ENCODE results near the gene TBC1D8. TPM values are rescaled to one million over a fixed set of nuclear protein-coding genes. Genes with fewer than 3 reads are reported as not detected.

Gene TBC1D8
- total and polyA plus RNA-seq, 2 donors (not counting 1 experiment from before 2014, with no cell fraction given) = 1.7 to 15.7 TPM

DNA sequence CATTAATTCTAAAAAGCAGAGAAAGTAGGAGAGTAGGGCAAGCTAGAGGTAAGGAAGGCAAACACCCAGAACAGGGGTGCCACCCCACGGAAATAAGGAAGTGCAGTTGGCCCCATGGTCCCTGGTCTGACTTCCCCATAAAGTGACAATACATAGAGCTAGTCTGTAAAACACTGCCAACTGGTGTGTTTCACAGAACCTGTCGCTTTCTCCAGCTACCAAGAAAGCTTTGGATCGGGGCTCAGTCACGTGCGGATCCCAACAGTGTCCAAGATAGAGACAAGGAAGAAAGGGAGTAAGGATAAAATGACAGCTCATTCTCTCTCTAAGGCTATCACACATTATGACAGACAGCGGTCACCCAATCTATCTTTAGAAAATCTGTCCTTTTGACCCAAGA lies 36.4 kb downstream of the TBC1D8 start:
- H4K20me1 ChIP-seq (ENCODE audit: control insufficient read depth, insufficient read depth, low read length, poor library complexity, severe bottlenecking) = no peaks in the 10 kb centered on the region
- intact Hi-C loops (cut with micrococcal nuclease) = no loop called here
- H3K9me3 Mint-ChIP-seq (ENCODE audit: insufficient read depth) = no peaks in the 10 kb centered on the region
- H3K9ac ChIP-seq (ENCODE audit: low read length) = no peak overlapping the region
- H3K9me3 ChIP-seq (ENCODE audit: control extremely low read depth in 1 of 3, control insufficient read depth in 2 of 3, insufficient read depth in 1 of 3, low read length in 2 of 3) = peaks cover 0 to 2% (median 0%) of the 10 kb centered on the region in 3 donors
- ChIA-PET CTCF (interaction anchor here (1.4 kb wide), 1 partner anchor 89 kb away, joined by 4 read pairs; no protein-coding TSS in a partner anchor), POLR2A (no interaction called here)
- 0% methylated on average over 1 of the region's 6 CpGs for WGBS (ENCODE audit: insufficient coverage)
- H2AFZ ChIP-seq (ENCODE audit: insufficient read depth, low read depth, low read length, poor library complexity, severe bottlenecking) = peak overlapping the region; percentile 58
- H3K79me2 ChIP-seq (ENCODE audit: control insufficient read depth, insufficient read depth, low read length) = no peaks in the 10 kb centered on the region
- H3K4me1 Mint-ChIP-seq = peaks cover 16% of the 10 kb centered on the region
- H3K4me1 ChIP-seq (ENCODE audit: control insufficient read depth in 2 of 2, insufficient read depth in 2 of 2, low read length in 2 of 2) = peaks cover 5% of the 10 kb centered on the region in 2 donors
- peak; percentile 31 for DNase-seq
- H3K4me2 ChIP-seq (replicated peaks; ENCODE audit: low read depth, low read length, poor library complexity, severe bottlenecking) = peak overlapping the region; percentile 30
- H3K27me3 Mint-ChIP-seq = peaks cover 13% of the 10 kb centered on the region
- H3K27ac Mint-ChIP-seq = no peak overlapping the region
- no peak overlapping the region for H3K4me3 Mint-ChIP-seq
- no peak overlapping the region for H3K4me3 ChIP-seq (ENCODE audit: control extremely low read depth in 1 of 5, extremely low read depth in 1 of 5, insufficient read depth in 1 of 5, low read depth in 2 of 5, low read length in 4 of 5)
- ATAC-seq (ENCODE audit: low read depth) = peak; percentile 53
- H3K27me3 ChIP-seq (replicated peaks in 1 of 4; ENCODE audit: control extremely low read depth in 1 of 4, control insufficient read depth in 3 of 4, insufficient read depth in 4 of 4, low read length in 3 of 4) = no peaks in the 10 kb centered on the region
- no peaks in the 10 kb centered on the region for H3K36me3 ChIP-seq (replicated peaks in 1 of 2; ENCODE audit: control extremely low read depth in 1 of 2, control insufficient read depth in 1 of 2, extremely low read depth in 1 of 2, insufficient read depth in 2 of 2, low read length in 1 of 2)
- TF ChIP-seq CTCF (IDR thresholded peaks at IDR 0.05) (no peak), EZH2 (IDR thresholded peaks at IDR 0.05; ENCODE audit: borderline replicate concordance, insufficient read depth, low read depth, low read length, poor library complexity, severe bottlenecking) (no peak)
- H3K27ac ChIP-seq (ENCODE audit: low read length in 2 of 2) = no peak overlapping the region

DNA sequence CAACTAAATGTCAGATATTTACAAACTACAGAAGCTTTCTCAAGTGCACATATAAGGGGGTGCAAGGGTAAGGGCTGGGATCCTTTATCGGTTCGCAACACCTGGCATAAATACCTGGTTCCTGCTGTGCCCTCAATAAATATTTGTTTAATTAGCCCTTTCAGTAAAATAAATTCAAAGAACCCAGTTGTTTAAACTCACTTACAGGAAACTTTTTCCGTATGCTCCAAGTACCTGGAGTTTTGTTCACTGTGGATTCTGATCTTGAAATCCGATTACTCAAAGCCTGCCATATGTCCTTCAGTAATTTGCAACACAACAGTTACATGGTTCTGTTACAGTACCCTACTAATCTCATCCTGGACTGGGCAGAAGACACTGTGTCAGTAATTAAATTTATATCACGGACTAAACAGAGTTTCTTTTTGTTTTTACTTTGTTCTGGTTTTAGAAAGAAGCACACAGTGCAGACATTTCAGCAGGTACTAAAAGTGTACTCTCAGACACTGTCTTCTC lies 36.9 kb downstream of the TBC1D8 start:
- Mint-ChIP-seq H3K4me1 (peaks cover 16% of the 10 kb centered on the region), H3K27me3 (peaks cover 8% of the 10 kb centered on the region), H3K9me3 (ENCODE audit: insufficient read depth) (no peaks in the 10 kb centered on the region), H3K27ac (no peak overlapping the region), H3K4me3 (no peak overlapping the region)
- H3K4me2 ChIP-seq (replicated peaks; ENCODE audit: low read depth, low read length, poor library complexity, severe bottlenecking) = no peak overlapping the region
- no CpG with 5 or more reads among the region's 5 CpGs for WGBS (ENCODE audit: insufficient coverage)
- H3K4me1 ChIP-seq (ENCODE audit: control insufficient read depth in 2 of 2, insufficient read depth in 2 of 2, low read length in 2 of 2) = peaks cover 5% of the 10 kb centered on the region in 2 donors
- ChIA-PET POLR2A (no interaction called here), CTCF (interaction anchor here (1.4 kb wide), 1 partner anchor 90 kb away, joined by 4 read pairs; no protein-coding TSS in a partner anchor)
- H3K9ac ChIP-seq (ENCODE audit: low read length) = no peak overlapping the region
- peaks cover 0 to 2% (median 0%) of the 10 kb centered on the region in 3 donors for H3K9me3 ChIP-seq (ENCODE audit: control extremely low read depth in 1 of 3, control insufficient read depth in 2 of 3, insufficient read depth in 1 of 3, low read length in 2 of 3)
- H3K36me3 ChIP-seq (replicated peaks in 1 of 2; ENCODE audit: control extremely low read depth in 1 of 2, control insufficient read depth in 1 of 2, extremely low read depth in 1 of 2, insufficient read depth in 2 of 2, low read length in 1 of 2) = no peaks in the 10 kb centered on the region
- H2AFZ ChIP-seq (ENCODE audit: insufficient read depth, low read depth, low read length, poor library complexity, severe bottlenecking) = peak overlapping the region; percentile 58
- intact Hi-C loops (cut with micrococcal nuclease) = no loop called here
- H4K20me1 ChIP-seq (ENCODE audit: control insufficient read depth, insufficient read depth, low read length, poor library complexity, severe bottlenecking) = no peaks in the 10 kb centered on the region
- no peak for TF ChIP-seq EZH2 (IDR thresholded peaks at IDR 0.05; ENCODE audit: borderline replicate concordance, insufficient read depth, low read depth, low read length, poor library complexity, severe bottlenecking)
- TF ChIP-seq CTCF (IDR thresholded peaks at IDR 0.05) = no peak
- no peak overlapping the region for H3K4me3 ChIP-seq (ENCODE audit: control extremely low read depth in 1 of 5, extremely low read depth in 1 of 5, insufficient read depth in 1 of 5, low read depth in 2 of 5, low read length in 4 of 5)
- no peaks in the 10 kb centered on the region for H3K27me3 ChIP-seq (replicated peaks in 1 of 4; ENCODE audit: control extremely low read depth in 1 of 4, control insufficient read depth in 3 of 4, insufficient read depth in 4 of 4, low read length in 3 of 4)
- no peaks in the 10 kb centered on the region for H3K79me2 ChIP-seq (ENCODE audit: control insufficient read depth, insufficient read depth, low read length)
- DNase-seq (no peak), ATAC-seq (ENCODE audit: low read depth) (no peak)
- no peak overlapping the region for H3K27ac ChIP-seq (ENCODE audit: low read length in 2 of 2)

All from B cell (primary cell).